HG03108 (cell line): ENCODE measurements around the gene TRAK1.

Source experiments
- ATAC-seq: cut with Tn5 transposase; IDR thresholded peaks from one replicate; pipeline ENCODE4 v1.9.1; 2021; ENCODE audit warnings: moderate library complexity; ENCODE audit not compliant: unreplicated experiment

TRAK1 gene

DNA sequence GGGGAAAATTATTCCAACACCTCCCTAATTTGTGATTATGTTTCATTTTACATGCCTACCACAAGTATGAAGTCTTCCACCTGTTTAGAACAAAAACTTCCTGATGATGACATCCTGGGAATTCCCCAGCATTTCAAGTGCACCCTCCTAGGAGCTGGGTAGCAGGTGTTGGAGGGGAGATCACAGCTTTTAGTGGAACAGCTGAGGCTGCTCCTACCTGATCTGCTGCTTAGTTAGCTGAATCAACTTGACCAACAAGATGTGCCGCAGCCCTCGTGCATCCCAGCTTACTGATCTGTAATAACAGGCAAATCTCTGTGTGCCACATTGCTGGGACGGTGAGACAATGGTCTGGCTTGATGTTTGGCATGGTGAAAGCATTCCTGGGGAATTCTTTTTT lies 29.7 kb downstream of the TRAK1 start:
- no peak for ATAC-seq

DNA sequence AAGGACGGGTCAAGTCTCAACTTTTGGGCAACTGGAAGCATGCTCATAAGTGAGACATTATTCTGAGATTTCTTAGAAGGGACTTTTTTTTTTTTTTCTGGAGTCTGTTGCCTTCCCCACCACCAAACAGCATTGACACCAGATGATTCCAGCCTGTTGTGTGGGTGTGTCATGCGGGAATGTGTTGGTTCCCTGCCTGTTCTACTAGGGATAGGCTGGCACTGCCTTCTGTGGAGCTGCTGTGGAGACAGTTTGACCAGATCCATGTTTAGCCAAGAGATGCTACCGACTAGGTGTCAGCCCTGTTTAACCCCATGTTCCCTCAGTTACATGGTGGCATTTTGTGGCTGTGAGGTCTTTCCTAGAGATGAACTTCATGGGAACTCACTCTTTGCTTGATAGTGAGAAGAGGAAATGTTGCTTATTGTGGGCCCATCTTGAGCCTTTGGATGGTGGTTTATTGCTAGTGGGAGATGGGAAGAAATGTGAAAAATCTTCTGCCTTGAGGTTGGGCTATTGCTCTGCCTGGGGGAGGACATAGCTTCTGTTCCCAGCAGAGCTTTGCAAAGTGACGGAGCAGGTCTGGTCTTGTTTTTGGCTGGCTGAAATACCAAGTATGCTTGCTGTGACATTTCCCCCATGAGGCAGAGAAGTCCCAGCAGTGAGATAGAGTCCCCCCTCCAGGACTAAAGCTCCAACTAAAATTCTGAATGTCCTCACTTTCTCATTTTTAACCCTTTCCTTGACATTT lies 31.3 kb downstream of the TRAK1 start:
- no peak for ATAC-seq

DNA sequence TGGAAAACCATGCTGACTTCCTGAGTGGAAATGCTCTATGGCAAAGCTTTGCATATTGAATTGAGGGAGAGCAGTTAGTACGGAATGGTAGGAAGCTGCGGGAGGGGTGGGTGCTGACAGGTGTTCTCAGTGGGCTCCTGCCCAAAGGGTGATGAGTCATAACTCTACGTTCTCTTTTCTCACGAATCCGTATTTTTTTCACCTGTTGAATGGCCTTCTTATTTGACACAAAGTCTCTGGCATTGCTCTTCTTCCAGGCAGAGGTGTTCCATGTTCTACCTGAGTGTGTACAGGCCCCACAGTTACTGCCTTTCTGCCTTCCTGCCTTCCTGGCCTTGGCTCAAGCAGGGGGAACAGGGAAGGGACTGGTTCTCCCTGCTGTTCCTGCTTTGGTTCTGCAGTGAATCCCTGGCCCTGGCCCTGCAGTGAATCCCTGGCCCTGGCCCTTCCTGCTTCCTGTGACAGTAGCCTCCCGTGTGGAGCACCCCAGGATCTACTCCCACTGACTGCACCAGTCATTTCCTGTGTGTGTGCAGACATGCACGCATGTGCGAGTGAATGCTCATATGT lies 31.9 kb downstream of the TRAK1 start:
- peak; percentile 42 for ATAC-seq

DNA sequence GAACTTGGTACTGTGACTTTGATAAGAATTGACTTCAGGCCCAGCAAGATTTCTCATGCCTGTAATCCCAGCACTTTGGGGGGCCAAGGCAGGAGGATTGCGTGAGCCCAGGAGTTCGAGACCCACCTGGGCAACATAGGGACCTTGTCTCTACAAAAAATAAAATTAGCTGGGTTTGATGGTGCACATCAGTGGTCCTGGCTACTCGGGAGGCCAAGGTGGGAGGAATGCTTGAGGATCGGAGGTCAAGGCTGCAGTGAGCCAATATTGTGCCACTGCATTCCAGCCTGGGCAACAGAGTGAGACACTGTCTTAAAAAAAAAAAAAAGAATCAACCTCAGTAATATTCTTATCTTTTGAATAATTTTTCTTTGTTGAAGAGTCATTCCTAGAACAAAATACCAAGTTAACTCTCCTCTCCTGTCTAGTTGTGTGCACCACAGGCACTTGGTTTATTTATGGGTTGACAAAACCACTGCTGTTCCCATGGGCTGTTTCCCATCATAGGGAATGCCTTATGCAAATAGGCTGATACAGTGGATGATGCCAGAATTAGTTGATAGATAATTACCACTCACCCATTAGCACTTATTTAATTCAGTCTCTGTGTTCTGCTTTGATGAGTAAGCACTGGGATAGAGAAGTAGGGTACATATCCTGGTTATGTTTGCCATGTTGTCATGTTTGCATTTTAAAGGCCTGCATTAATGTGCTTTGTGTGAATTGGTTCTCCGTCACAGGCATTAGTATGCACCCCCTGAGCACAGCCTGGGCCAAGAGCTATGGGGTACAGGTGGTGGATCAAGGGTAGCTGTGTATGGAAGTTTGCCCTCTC lies 32.9 kb downstream of the TRAK1 start:
- ATAC-seq = no peak

DNA sequence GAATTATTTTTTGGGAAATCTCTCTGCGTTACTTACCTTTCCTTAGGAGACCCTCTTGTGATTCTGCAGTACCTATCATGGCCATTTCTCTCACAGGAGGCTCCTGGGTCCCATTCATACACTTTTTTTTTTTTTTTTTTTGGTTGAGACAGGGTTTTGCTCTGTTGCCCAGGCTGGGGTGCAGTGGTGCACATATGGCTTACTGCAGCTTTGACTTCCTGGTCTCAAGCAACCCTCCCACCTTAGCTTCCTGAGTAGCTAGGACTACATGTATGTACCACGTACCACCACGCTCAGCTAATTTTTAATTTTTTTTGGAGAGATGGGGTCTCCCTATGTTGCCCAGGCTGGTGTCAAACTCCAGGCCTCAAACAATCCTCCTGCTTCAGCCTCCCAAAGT lies 36.1 kb downstream of the TRAK1 start:
- ATAC-seq = no peak

DNA sequence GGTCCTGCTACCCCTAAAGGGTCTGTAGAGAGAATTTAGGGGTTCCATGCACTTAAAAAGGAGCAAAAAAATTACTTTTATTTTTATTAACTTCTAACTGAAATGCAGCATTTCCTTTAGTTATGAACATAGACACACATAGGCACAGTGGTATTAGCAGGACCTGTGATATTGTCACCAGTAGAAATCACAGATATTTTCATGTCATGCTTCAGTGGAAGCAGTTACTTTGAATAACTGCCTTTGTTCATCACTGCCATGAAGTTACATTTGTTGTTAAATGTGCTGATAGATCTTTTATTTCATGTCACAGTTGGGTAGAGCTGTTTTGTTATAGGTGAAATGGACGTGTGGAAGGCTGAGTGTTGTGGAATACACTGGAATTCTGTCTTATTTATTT lies 37.4 kb downstream of the TRAK1 start:
- no peak for ATAC-seq

DNA sequence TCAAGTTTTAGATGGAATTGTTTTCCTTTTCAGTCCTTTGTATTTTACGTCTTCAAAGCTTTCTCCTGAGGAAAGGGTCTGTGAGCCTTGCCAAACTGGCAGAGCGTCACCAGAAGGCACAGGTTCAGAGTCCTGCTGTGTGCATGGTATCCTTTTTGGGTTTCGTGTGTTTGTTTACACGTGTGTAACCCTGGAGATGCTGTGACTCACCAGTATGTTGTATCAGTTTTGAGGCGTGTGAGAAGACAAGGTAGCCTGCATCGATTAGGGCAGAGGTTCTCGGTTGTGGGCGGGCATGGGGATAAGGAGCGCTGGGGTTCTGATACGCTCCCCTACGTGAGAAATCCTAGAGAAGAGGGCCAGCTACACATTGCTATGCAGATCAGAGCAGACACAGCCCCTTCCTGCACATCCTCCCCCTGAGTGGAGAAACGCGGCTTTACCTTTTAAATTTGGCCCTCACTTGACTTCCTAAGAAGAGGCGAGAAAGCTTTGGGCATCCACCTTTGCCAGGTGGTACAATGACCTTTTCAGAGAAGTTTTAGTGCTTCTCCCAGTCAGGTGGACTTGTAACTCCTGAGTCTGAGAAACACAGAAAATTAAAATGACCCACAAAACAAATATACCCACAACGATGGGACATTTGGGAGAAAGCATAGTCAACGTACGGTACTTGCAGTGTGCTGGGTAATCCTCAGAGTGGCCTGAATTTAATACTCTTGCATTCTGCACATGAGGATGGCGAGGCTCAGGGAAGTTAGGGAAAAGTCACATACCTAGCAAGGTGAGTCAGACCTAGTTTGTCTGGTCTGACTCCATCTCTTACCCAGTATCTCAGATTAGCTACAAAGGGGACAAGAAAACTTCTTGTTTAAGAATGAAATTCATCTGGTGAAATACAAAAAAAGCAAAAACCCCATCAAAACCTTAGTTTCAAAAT lies 38.1 kb downstream of the TRAK1 start:
- peak; percentile 50 for ATAC-seq

DNA sequence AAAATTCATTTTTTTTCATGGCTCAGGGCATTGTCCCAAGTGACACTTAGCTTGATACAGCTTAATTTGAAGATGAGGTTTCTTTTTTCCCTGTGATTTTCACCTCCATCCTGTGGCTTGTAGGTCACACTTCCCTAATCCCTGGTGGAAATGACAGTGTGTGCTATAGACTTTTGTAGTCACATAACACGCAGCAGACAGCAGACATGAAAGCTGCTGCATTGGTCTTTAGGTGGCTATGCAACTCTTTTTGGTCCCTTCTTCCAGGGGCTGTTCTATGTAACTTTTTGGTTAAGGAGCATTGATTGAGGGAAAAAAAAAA lies 38.8 kb downstream of the TRAK1 start:
- ATAC-seq = peak; percentile 23

DNA sequence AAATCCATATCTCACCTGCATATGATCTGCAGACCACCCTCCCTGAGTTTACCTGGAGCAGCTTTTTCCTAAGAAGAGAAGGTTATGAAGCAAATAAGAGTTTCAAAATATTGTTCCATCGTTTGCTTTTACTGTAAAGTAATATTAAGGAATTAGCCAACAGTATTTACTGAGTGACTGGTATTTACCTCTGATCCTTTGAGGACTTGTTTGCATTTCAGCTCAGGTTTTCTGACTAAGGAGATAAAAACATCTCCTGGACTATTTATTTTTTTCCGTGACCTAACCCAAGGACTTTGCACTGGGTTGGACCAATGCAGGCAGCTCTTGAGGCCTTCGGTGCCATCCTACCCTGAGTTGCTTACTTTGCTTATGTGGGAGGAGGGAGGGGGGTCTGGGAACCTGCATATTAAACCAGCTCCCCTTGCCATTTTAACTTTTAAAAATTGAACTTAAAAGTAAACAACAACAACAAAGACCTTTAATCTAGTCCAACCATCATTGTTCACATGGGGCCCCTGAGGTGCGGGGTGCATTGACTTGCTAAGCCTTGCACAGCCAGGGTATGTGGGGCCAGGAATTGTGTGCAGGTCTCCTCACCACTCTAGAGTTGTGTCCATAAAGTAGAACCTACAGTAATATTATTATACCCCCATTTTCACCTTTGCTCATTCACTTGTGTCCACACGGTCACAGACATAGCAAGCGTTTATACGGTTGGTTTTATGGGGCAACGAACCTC lies 39.3 kb downstream of the TRAK1 start:
- no peak for ATAC-seq

DNA sequence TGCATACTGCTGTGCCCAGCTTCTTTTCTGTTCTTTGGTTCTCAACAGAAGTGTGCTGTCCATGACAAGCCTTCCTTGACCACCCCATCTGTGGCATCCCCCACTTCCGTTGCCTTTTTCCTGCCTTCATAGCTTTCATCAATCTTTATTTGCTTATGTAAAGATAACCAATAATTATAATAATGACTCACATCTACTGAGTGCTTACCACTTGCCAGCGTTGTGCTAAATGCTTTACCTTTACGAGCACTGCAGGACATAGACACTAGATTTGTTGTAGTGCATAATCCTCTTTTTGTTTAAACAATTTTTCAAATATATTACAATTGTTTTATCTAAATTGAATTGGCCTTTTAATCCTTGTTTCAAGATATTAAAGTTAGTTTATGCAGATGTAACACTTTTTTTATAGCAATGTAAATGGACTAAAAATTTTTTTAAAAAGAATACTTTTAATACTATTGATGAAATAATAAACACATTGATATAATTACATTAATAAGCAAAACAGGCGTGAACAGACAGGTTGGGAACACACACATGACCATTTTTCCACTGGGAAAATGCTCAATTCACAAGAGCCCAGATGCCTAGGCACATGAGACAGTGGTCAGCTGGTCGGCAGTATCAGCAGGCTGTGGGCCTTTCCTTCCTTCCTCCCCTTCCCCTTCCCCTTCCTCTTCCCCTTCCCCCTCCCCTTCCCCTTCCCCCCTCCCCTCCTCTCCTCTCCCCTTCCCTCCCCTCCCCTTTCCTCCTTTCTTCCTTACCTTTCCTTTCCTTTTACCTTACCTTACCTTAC lies 42.5 kb downstream of the TRAK1 start:
- ATAC-seq = no peak

DNA sequence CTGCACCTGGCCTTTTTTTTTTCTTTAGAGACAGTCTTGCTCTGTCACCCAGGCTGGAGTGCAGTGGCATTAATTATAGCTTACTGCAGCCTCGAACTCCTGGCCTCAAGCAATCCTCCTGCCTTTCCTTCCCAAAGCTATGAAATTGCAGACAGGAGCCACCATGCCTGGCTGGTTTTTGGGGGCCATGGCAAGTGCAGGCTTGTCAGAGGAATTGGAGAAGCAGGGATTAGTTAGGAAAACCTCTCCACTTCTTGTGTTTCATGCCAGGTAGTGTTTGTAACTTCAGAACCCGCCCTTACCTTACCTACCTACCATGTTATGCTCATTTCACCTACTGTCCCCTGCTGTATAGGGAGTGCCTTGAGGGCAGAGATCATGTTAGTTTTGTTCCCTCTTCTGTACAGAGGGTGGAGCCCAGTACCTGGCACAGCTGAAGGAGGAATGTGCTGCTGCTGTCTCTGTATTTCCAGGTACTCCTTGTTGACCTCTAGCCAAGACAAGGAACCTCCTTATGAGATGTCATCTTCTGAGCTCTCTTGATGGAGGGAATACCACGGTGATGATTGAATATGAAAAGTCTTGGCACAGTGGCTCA lies 43.8 kb downstream of the TRAK1 start:
- no peak for ATAC-seq

DNA sequence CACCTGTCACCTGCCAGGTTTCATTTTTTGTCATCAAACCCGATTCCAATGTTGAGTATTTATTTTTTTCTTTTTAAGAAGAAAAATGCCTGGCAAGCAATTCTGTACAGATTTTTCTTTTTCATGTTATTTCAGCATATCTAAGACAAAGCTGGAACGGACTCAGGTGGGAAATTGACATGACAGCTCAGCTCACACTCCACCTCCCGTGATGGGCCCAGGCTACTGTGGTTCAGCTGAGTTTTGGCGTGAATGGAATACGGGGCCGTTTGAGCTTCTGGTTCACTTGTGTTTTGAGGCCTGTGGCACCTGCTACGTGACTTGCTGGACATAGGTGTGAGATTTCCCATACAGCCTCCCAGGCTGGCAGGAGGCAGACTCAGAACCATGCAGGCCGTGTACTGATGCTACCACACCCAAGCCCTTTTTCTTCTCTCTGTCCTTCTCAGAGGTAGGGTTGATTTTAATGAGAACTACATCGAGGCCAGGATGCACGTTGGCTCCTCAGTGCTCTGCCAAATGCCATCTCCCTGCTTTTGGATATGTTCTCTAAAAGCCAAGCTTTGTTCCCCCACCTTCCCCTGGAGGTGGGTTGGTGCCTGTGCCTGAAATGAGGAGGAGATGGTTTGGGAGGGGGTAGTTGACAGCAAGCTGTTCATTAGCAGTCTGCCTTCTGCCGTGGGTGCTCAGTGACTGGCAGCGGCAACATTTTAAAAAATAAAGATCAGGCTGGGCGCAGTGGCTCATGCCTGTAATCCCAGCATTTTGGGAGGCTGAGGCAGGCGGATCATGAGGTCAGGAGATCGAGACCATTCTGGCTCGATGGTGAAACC lies 48.7 kb downstream of the TRAK1 start:
- ATAC-seq = no peak

DNA sequence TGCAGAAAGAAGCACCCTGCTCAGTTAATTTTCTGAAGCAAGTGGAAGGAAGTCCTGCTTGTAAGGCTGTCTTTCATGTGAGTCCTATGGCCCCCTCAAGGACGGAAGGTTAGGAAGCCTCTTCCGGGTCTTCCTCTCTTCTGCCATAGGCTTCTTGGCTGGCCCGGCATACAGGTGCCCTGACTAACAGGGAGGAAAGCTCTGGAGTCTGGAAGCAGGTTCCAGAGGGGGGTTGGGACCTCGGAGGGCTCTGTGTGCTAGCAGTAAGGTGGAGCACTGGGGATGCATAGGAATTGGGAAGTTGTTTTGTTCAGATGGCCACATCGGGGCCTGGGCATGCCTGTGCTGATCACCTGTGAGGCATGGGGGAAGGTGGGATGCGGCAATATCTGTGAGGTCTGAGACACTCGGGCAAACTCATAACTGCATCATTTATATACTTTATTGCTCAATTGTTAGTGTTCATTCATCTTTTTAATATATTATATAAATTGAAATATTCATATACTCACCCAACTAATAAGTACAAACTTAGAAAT lies 49.6 kb downstream of the TRAK1 start:
- no peak for ATAC-seq

DNA sequence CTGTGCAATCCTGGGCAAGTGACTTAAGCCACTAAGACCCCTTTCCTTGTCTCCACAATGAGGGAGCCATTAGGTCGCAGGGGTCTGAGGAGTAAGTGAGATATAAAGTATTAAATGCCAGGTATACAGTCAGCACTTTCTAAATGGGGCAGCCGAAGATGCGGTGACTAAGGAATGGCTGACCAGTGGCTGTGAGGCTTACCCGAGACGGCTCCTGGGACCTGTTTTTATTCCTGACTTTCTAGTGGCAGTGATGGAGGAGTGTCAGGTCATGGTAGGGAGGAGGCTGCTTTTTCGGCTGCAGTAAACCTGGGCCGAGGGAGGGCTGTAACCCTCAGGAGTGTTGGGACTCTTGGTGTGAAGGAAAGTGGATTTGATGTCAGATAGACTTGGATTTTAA lies 52.3 kb downstream of the TRAK1 start:
- no peak for ATAC-seq

DNA sequence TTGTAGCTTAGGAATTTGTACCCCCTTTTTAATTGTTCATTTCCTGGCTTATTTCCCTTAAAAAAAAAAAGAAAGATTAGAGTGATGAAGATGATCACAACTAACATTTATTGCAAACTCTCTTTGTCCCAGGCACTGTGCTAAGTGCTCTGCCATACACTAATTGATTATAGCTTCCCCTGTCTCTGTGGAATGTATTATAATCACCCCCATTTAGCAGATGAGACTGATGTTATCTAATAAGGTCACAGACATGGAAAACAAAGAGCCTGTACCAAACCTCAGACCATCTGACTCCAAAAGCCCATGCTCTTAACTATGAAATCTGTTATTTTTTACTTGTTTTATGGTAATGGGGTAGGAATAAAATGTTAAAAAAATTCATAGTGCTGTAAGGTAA lies 53.1 kb downstream of the TRAK1 start:
- no peak for ATAC-seq

DNA sequence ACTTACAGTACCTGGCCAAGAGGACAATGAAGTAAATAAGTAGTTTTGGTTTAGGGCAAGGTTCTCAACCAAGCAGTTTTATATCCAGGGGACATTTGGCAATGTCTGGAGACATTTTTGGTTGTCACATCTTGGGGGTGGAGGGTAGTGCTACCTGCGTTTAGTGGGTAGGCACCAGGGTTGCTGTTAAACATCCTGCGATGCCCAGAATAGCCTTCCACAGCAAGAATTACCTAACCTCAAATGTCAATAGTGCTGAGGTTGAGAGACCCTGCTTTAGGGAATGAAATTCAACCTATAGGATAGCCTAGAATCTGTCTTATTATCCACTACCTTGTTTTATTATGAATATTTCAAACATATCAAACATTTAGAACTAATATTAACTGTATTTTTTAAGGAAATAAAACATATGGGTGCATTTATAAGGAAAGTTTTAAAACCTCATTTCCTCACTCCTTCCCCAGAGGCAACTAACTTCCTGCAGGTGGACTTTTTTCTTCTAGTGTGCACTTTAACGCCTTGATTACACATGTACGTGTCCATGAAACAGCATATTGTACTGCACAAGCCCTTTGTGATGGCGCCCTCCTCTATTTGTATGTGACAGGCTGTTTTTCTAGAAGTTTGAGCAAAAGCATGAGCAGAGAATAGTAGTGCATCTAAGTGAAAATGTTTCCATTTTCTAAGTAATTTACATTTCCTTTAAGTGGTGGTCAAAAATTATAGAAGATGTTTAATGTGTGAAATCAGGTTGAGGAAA lies 57.1 kb downstream of the TRAK1 start:
- no peak for ATAC-seq

DNA sequence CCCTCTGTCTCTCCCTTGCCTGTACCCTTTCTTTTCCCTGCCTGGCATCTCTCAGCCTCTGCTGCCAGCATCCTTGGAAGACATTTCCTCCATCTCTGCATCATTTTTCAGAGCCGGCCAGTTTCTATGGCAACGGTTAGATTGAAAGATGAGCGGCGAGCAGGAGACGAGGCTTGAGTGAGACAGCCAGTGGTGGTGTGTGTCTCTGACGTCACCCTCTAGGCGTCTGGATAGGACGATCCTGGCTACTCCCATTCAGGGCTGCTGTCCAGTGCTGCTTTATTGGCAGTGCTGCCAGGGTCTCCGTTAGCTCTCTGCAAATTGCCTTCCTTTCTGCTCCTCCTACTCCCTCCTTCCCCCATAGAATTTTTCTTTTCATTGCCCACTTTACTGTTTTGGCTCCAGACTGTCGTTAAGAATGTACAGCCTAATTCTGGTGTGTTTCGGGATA lies 57.9 kb downstream of the TRAK1 start:
- ATAC-seq = no peak
